SJCRH30 (cell line): ENCODE measurements around the gene FAM110A. TPM values are rescaled to one million over a fixed set of nuclear protein-coding genes. Genes with fewer than 3 reads are reported as not detected.

Experiments used
- DNase-seq, 2 experiments: peaks; one replicate each; pipeline ENCODE4 v3.0.0-alpha.2; 2015 to 2020
- H3K27ac ChIP-seq: fragments of 250-450 bp; sonication (Bioruptor Pico); 2 replicates; pipeline ENCODE4 v1.5.1; 2020; ENCODE audit warnings: mild to moderate bottlenecking, moderate library complexity
- H3K27me3 ChIP-seq: fragments of 250-450 bp; sonication (Bioruptor Pico); 2 replicates; pipeline ENCODE4 v1.5.1; 2020; ENCODE audit warnings: mild to moderate bottlenecking, moderate library complexity
- H3K36me3 ChIP-seq: fragments of 250-450 bp; sonication (Bioruptor Pico); 2 replicates; pipeline ENCODE4 v1.5.1; 2020; ENCODE audit warnings: mild to moderate bottlenecking, moderate library complexity
- H3K4me1 ChIP-seq: fragments of 250-450 bp; sonication (Bioruptor Pico); 2 replicates; pipeline ENCODE4 v1.5.1; 2020; ENCODE audit warnings: mild to moderate bottlenecking, moderate library complexity
- H3K4me3 ChIP-seq: fragments of 250-450 bp; sonication (Bioruptor Pico); 2 replicates; pipeline ENCODE4 v1.5.1; 2020; ENCODE audit warnings: mild to moderate bottlenecking, moderate library complexity
- H3K9me3 ChIP-seq: fragments of 250-450 bp; sonication (Bioruptor Pico); replicated peaks from 2 replicates; pipeline ENCODE4 v1.5.1; 2020; ENCODE audit warnings: mild to moderate bottlenecking, moderate library complexity
- total RNA-seq: library from RNA; depleted of rRNA; stranded (reverse); fragments of >200 nt; shearing (Covaris generic); gene quantifications from 2 replicates; pipeline ENCODE4 v1.2.3, GENCODE V29; 2014

FAM110A gene
- total RNA-seq, 1 experiment from 2014 or later, result 45.1 TPM

GRCh38 chr20:869606-870005, 36.1 kb downstream of the FAM110A start:
- no peaks in the 10 kb centered on the region for H3K36me3 ChIP-seq
- H3K9me3 ChIP-seq, result no peaks in the 10 kb centered on the region
- no peaks in the 10 kb centered on the region for H3K27me3 ChIP-seq
- DNase-seq, result no peak
- no peak overlapping the region for H3K27ac ChIP-seq
- H3K4me1 ChIP-seq, result no peaks in the 10 kb centered on the region
- H3K4me3 ChIP-seq, result no peak overlapping the region

GRCh38 chr20:870758-871157, 37.2 kb downstream of the FAM110A start:
- H3K36me3 ChIP-seq, result no peaks in the 10 kb centered on the region
- H3K4me1 ChIP-seq, result no peaks in the 10 kb centered on the region
- H3K27ac ChIP-seq, result no peak overlapping the region
- H3K9me3 ChIP-seq, result no peaks in the 10 kb centered on the region
- DNase-seq, result no peak
- no peak overlapping the region for H3K4me3 ChIP-seq
- no peaks in the 10 kb centered on the region for H3K27me3 ChIP-seq

- Histone ChIP-seq H3K27ac (no peak overlapping the region), H3K4me1 (no peaks in the 10 kb centered on the region), H3K4me3 (no peak overlapping the region), H3K9me3 (no peaks in the 10 kb centered on the region), H3K36me3 (no peaks in the 10 kb centered on the region), H3K27me3 (no peaks in the 10 kb centered on the region)
- DNase-seq, result no peak
Measured at GRCh38 chr20:871436-871835, 37.9 kb downstream of the FAM110A start.

GRCh38 chr20:871948-872347, 38.4 kb downstream of the FAM110A start:
- DNase-seq, result no peak
- Histone ChIP-seq H3K4me1 (no peaks in the 10 kb centered on the region), H3K27me3 (no peaks in the 10 kb centered on the region), H3K36me3 (no peaks in the 10 kb centered on the region), H3K4me3 (no peak overlapping the region), H3K27ac (no peak overlapping the region), H3K9me3 (no peaks in the 10 kb centered on the region)

- no peak overlapping the region for H3K27ac ChIP-seq
- H3K36me3 ChIP-seq, result no peaks in the 10 kb centered on the region
- H3K4me3 ChIP-seq, result no peak overlapping the region
- DNase-seq, result no peak
- H3K27me3 ChIP-seq, result no peaks in the 10 kb centered on the region
- no peaks in the 10 kb centered on the region for H3K9me3 ChIP-seq
- no peaks in the 10 kb centered on the region for H3K4me1 ChIP-seq
Measured at GRCh38 chr20:872855-873520, 39.5 kb downstream of the FAM110A start.

GRCh38 chr20:873875-874607, 40.5 kb downstream of the FAM110A start:
- H3K27me3 ChIP-seq, result no peaks in the 10 kb centered on the region
- H3K4me1 ChIP-seq, result no peaks in the 10 kb centered on the region
- no peak for DNase-seq
- no peak overlapping the region for H3K4me3 ChIP-seq
- H3K36me3 ChIP-seq, result no peaks in the 10 kb centered on the region
- no peaks in the 10 kb centered on the region for H3K9me3 ChIP-seq
- no peak overlapping the region for H3K27ac ChIP-seq

GRCh38 chr20:875115-875514, 41.6 kb downstream of the FAM110A start:
- Histone ChIP-seq H3K9me3 (no peaks in the 10 kb centered on the region), H3K27ac (no peak overlapping the region), H3K36me3 (no peaks in the 10 kb centered on the region), H3K4me3 (no peak overlapping the region), H3K27me3 (no peaks in the 10 kb centered on the region), H3K4me1 (no peaks in the 10 kb centered on the region)
- no peak for DNase-seq

- Histone ChIP-seq H3K27me3 (no peaks in the 10 kb centered on the region), H3K4me1 (no peaks in the 10 kb centered on the region), H3K4me3 (no peak overlapping the region), H3K36me3 (no peaks in the 10 kb centered on the region), H3K27ac (no peak overlapping the region), H3K9me3 (no peaks in the 10 kb centered on the region)
- no peak for DNase-seq
Measured at GRCh38 chr20:877814-878213, 44.3 kb downstream of the FAM110A start.

GRCh38 chr20:878511-879307, 45.2 kb downstream of the FAM110A start:
- Histone ChIP-seq H3K4me3 (no peak overlapping the region), H3K27ac (no peak overlapping the region), H3K9me3 (no peaks in the 10 kb centered on the region), H3K4me1 (no peaks in the 10 kb centered on the region), H3K36me3 (no peaks in the 10 kb centered on the region), H3K27me3 (no peaks in the 10 kb centered on the region)
- DNase-seq, result peak; percentile 66 to 80

GRCh38 chr20:879626-880025, 46.1 kb downstream of the FAM110A start:
- H3K36me3 ChIP-seq, result no peaks in the 10 kb centered on the region
- no peak for DNase-seq
- no peaks in the 10 kb centered on the region for H3K4me1 ChIP-seq
- H3K27ac ChIP-seq, result no peak overlapping the region
- H3K4me3 ChIP-seq, result no peak overlapping the region
- no peaks in the 10 kb centered on the region for H3K27me3 ChIP-seq
- no peaks in the 10 kb centered on the region for H3K9me3 ChIP-seq

GRCh38 chr20:881051-881782, 47.7 kb downstream of the FAM110A start:
- Histone ChIP-seq H3K9me3 (no peaks in the 10 kb centered on the region), H3K27me3 (no peaks in the 10 kb centered on the region), H3K27ac (no peak overlapping the region), H3K4me1 (no peaks in the 10 kb centered on the region), H3K36me3 (no peaks in the 10 kb centered on the region), H3K4me3 (no peak overlapping the region)
- DNase-seq, result no peak

- Histone ChIP-seq H3K9me3 (no peaks in the 10 kb centered on the region), H3K27ac (no peak overlapping the region), H3K36me3 (no peaks in the 10 kb centered on the region), H3K27me3 (no peaks in the 10 kb centered on the region), H3K4me3 (no peak overlapping the region), H3K4me1 (no peaks in the 10 kb centered on the region)
- no peak for DNase-seq
Measured at GRCh38 chr20:881783-882144, 48.2 kb downstream of the FAM110A start.

GRCh38 chr20:884983-885952, 51.8 kb downstream of the FAM110A start:
- Histone ChIP-seq H3K9me3 (no peaks in the 10 kb centered on the region), H3K36me3 (no peaks in the 10 kb centered on the region), H3K4me1 (no peaks in the 10 kb centered on the region), H3K4me3 (no peak overlapping the region), H3K27ac (no peak overlapping the region), H3K27me3 (no peaks in the 10 kb centered on the region)
- DNase-seq, result no peak

GRCh38 chr20:887137-887536, 53.6 kb downstream of the FAM110A start:
- no peak for DNase-seq
- no peak overlapping the region for H3K4me3 ChIP-seq
- no peaks in the 10 kb centered on the region for H3K27me3 ChIP-seq
- H3K27ac ChIP-seq, result no peak overlapping the region
- H3K9me3 ChIP-seq, result no peaks in the 10 kb centered on the region
- no peaks in the 10 kb centered on the region for H3K4me1 ChIP-seq
- H3K36me3 ChIP-seq, result no peaks in the 10 kb centered on the region
